GM21390 (cell line): ENCODE results near the gene DNASE2.

Source experiments
- ATAC-seq: cut with Tn5 transposase; IDR thresholded peaks from one replicate; pipeline ENCODE4 v1.9.1; 2021; ENCODE audit not compliant: unreplicated experiment

Gene DNASE2

DNA sequence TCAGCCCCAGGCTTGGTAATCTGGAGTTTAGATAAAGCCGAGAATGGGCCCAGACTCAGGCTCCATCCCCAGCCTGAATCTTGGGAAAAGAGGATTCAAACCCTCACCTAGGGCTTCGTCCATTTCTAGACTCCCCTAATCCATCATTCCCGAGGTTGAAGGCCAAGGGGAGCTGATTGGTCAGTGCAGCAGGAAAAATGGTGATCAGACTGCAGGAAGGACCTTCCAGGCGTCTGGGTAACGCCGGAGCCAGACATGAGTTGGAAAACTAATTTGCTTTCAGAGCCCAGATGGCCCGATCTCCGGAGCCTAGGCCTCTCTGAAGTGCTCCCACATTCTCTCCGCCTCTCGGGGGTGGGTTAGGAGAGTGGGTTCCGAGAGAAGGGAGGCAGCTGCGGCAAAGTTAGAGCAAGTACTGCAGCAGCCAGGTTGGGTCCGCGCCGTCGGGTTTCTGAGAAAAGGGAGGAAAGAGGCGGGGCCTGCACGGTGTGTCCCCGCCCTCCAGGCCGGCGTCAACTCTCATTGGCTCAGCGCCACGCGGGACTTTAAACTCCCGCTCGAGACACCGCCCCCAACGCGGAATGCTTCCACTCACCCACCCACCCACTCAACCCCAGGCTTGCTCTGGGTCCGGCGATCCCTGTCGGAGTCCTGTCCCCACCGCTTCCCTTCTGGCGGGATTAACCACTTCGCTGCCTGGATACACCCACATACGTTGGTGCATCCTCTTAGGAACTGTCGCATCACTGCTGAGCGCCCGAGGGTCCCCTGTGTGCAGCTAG, 46.1 kb downstream of the DNASE2 start:
- ATAC-seq: no peak

DNA sequence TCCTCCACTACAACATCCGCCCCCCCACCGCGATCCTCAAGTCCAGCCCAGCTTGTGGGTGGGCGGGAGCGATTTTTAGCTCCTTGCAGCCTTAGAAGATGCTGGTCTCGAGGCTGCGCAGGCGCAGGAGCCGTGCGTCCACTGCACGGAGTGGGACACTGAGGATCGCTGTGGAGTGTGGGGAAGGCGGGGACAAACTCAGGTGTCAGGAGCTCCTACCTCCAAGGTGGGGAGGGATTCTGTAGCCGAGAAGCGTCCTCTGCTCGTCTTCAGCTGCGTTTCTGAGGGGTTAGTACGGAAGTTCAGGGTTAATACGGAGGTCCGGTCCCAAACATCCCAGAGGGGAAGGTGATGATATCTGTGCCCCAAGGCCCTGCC, 46.7 kb downstream of the DNASE2 start, which contains the start of gene RTBDN:
TSS of gene RTBDN (minus strand) at position 14 of the 378 bp plus-strand sequence. CDS start 4,600 bp downstream, outside the sequence.
- ATAC-seq: no peak

DNA sequence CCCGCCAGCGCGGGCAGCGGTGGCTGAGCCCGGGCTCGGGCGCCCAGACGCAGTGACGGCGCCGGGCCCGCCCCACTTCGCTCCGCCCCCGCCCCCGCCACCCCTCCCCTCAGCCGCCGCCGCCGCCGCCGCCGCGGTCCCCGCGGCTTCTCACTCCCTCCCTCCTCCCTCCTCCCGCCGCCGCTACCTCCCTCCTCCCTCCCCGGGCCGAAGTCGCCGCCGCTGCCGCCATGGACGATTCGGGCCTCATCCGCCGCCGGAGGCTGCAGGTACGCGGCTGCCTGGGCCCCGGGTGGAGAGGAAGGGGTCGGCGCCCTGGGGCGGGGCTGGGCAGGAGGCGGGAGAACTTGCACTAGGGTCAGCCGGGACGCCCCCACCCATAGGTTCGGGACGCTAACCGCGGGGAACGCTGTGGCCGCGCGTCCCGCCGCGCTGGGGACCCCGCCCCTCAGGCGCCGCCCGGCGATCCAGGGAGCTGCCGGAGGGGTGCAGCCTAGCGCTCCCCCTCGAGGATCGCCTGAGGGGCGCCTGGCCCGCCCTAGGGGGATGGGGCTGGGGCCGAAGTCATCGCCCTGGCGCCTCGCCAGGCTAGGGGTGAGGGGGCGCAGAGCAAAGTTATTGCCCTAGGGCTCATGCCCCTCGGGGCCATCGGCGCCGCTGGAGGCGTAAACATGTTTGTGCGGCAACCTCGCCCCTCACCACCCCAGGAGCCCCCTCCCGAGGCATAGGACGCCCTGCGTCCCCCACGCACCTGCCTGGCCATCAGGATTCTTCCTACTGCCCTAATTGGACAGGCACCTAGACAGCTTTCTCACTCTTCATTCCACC, 47.3 kb downstream of the DNASE2 start:
- no peak for ATAC-seq

DNA sequence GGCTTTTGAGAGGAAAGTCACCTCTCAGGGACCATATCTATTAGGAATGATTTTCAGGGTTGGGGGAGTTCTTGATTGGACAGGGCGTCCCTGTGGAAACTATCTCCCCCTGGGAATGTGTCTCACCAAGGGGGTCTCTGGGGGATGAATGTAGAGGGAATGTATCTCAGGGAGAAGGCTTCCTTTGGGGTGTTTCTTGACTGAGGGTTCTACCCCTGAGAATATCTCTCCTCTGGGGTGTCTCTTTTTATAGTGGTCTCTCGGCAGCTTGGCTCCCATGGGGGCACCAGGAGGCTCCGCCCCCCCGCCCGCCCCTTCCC, 47.9 kb downstream of the DNASE2 start:
- ATAC-seq: no peak

DNA sequence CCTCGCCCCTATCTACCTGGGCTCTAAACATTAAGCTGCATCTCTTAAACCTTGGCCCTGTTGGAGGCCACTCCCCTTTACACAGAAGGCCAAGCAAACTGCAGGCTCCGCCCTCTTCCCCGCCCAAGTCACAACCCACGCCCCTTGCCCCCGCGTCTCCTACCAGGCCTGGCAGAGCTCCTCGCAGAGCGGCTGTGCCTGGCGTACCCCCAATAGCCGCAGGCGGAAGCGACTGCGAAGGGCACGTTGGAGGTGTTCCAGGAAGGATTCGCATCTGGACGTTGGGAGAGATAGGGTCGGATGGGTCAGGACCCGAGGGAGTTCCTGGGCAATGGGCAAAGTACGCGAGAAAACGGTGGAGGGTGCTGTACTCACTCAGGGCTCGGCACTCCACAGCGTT, 52.8 kb downstream of the DNASE2 start:
- no peak for ATAC-seq

DNA sequence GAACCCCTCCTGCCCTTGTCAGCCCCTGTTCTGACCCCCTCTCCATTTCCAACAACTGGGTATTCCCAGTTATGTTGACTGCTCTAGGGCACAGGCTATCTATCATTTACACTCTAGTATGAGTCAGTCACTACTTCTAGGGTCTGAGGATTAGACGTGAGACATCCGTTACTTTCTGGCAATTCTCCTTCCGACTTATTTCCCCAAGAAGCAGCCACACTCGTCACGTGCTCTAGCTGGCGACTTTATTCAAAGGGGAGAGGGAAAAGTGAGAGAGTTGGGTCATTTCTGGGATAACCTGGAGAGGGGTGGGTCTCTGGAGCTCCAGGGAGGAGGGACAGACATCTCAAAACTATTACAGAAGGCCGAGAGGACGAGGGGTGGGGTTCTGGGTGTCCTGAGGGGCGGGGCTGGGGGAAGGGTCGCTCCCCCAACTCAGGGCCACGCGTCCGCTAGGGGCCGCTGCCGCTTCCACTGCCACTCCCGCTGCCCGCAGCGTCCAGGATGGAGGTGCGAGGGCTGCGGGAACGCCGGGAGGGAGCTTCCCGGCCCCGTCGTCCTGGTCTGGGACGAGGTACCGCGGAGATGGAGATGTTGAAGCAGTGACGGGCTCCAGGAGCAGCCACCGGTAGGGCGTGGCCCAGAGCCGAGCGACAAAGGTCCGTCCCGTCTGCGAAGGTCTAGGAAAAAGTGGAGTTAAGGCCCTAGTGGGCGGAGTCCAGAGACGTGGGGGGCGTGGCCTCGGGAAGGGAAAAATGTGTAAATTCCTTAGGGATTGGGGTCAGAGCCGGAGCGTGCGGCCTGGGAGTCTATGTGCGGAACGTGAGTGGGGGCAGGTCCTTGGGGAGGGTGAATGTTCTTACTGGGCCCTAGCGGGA, 55.8 kb downstream of the DNASE2 start:
- ATAC-seq: no peak
